Adipocyte (in vitro differentiated cells): ENCODE data around the gene PTH2.

Experiments
- DNase-seq: peaks from one replicate; pipeline ENCODE4 v3.0.0-alpha.2; 2015; ENCODE audit warnings: low read depth
- H3K27me3 ChIP-seq: replicated peaks from 2 replicates; pipeline ENCODE4 v1.7.0; 2013; ENCODE audit warnings: mild to moderate bottlenecking, low read length, moderate library complexity; ENCODE audit not compliant: control insufficient read depth, insufficient read depth
- H3K36me3 ChIP-seq: 2 replicates; pipeline ENCODE4 v1.7.0; 2013; ENCODE audit warnings: low read length, mild to moderate bottlenecking, moderate library complexity; ENCODE audit not compliant: control insufficient read depth, insufficient read depth, severe bottlenecking
- H3K4me1 ChIP-seq: 2 replicates; pipeline ENCODE4 v1.7.0; 2013; ENCODE audit warnings: mild to moderate bottlenecking, low read length, moderate library complexity; ENCODE audit not compliant: control insufficient read depth, insufficient read depth
- H3K4me3 ChIP-seq: 2 replicates; pipeline ENCODE4 v1.7.0; 2013; ENCODE audit warnings: mild to moderate bottlenecking, low read length, moderate library complexity
- H3K9ac ChIP-seq: 2 replicates; pipeline ENCODE4 v1.7.0; 2013; ENCODE audit warnings: mild to moderate bottlenecking, low read length, moderate library complexity
- H3K9me3 ChIP-seq: 2 replicates; pipeline ENCODE4 v1.7.0; 2013; ENCODE audit warnings: mild to moderate bottlenecking, low read length, moderate library complexity; ENCODE audit not compliant: control insufficient read depth

PTH2 gene

GRCh38 chr19:49407079-49407478, 16.2 kb downstream of the PTH2 start:
- Histone ChIP-seq H3K4me3 (no peak overlapping the region), H3K9ac (no peak overlapping the region), H3K9me3 (no peaks in the 10 kb centered on the region), H3K27me3 (peaks cover 18% of the 10 kb centered on the region), H3K4me1 (no peaks in the 10 kb centered on the region), H3K36me3 (no peaks in the 10 kb centered on the region)
- DNase-seq: no peak

GRCh38 chr19:49403404-49404187, 19.6 kb downstream of the PTH2 start:
- no peaks in the 10 kb centered on the region for H3K36me3 ChIP-seq
- H3K4me1 ChIP-seq: no peaks in the 10 kb centered on the region
- H3K4me3 ChIP-seq: no peak overlapping the region
- no peak overlapping the region for H3K9ac ChIP-seq
- peaks cover 32% of the 10 kb centered on the region for H3K27me3 ChIP-seq
- H3K9me3 ChIP-seq: no peaks in the 10 kb centered on the region
- DNase-seq: no peak

DNA sequence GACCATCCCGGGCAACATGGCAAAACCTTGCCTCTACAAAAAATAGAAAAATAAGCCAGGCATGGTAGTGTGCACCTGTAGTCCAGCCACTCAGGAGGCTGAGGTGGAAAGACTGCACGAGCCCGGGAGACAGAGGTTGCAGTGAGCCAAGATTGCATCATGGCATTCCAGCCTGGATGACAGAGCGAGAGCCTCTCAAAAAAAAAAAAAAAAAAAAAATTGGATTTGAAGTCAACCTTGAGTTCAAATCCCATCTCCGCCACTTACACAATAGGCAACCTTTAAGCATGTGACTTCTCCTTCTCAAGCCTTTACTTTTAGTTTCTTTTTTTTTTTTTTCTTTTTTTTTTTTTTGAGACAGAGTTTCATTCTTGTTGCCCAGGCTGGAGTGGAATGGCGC, 23.2 kb downstream of the PTH2 start:
- H3K4me3 ChIP-seq: no peak overlapping the region
- no peaks in the 10 kb centered on the region for H3K4me1 ChIP-seq
- peaks cover 49% of the 10 kb centered on the region for H3K27me3 ChIP-seq
- DNase-seq: no peak
- no peaks in the 10 kb centered on the region for H3K36me3 ChIP-seq
- H3K9me3 ChIP-seq: no peaks in the 10 kb centered on the region
- no peak overlapping the region for H3K9ac ChIP-seq

- H3K4me3 ChIP-seq: no peak overlapping the region
- no peak overlapping the region for H3K9ac ChIP-seq
- H3K4me1 ChIP-seq: no peaks in the 10 kb centered on the region
- no peak for DNase-seq
- peaks cover 57% of the 10 kb centered on the region for H3K27me3 ChIP-seq
- H3K36me3 ChIP-seq: no peaks in the 10 kb centered on the region
- H3K9me3 ChIP-seq: no peaks in the 10 kb centered on the region
Observed at GRCh38 chr19:49398931-49399330, 24.3 kb downstream of the PTH2 start.

DNA sequence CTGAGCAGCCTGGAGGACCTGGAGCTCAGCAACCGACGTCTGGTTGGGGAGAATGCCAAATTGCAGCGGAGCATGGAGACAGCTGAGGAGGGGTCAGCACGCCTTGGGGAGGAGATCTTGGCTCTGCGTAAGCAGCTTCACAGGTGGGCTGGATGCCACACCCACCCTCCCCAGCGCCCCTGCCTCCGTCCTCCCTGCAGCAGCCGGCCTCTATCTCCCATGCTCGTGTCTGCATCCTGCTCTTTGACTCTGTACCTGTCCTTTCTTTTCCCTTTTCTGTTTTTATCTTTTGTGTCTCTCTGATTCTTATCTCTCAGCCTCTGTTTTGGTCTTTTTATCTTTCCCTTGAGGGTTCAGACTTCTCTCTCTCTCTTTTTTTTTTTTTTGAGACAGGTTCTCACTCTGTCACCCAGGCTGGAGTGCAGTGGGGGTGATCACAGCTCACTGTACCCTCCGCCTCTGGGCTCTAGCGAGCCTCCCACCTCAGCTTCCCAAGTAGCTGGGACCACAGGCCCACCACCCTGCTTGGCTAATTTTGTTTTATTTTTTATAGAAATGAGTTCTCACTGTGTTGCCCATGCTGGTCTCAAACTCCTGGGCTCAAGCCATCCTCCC, 25.1 kb downstream of the PTH2 start:
- H3K9me3 ChIP-seq: no peaks in the 10 kb centered on the region
- no peak for DNase-seq
- no peak overlapping the region for H3K4me3 ChIP-seq
- H3K4me1 ChIP-seq: no peaks in the 10 kb centered on the region
- no peak overlapping the region for H3K9ac ChIP-seq
- H3K27me3 ChIP-seq: peaks cover 57% of the 10 kb centered on the region
- H3K36me3 ChIP-seq: no peaks in the 10 kb centered on the region

DNA sequence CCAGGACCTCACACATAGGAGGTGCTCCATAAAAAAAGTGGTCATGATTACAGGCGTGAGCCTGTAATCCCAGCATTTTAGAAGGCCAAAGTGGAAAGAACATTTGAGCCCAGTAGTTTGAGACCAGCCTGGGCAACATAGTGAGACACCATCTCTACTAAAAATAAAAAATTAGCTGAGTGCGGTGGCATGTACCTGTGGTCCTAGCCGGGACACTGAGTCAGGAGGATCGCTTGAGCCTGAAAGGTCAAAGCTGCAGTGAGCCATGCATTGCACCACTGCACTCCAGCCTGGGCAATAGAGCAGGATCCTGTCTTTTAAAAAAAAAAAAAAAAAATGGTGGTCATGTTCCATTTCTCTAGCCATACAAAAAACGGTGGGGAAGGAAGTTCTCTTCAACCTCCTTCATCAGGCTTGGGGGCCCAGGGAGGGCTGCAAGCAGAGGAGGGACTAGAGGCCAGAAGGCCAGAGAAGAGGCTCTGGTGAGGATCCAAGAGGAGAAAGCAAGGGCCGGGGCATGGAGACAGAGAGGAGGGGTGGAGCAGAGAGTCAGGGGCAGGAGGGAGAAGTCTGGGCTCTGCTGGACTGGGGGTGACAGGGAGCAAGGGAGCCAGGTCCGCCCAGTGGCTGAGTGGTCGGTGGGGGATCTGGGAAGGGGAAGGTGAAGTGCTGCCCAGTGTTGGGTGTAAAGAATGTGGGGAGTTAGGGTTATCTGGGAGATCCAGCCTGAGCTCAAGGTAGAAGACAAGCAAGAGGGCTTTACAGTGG, 26.3 kb downstream of the PTH2 start:
- no peak overlapping the region for H3K4me3 ChIP-seq
- no peaks in the 10 kb centered on the region for H3K4me1 ChIP-seq
- no peaks in the 10 kb centered on the region for H3K9me3 ChIP-seq
- no peak for DNase-seq
- peaks cover 66% of the 10 kb centered on the region for H3K27me3 ChIP-seq
- no peaks in the 10 kb centered on the region for H3K36me3 ChIP-seq
- H3K9ac ChIP-seq: no peak overlapping the region

GRCh38 chr19:49395581-49396407, 27.4 kb downstream of the PTH2 start:
- no peak overlapping the region for H3K9ac ChIP-seq
- no peaks in the 10 kb centered on the region for H3K4me1 ChIP-seq
- no peak for DNase-seq
- no peaks in the 10 kb centered on the region for H3K36me3 ChIP-seq
- no peak overlapping the region for H3K4me3 ChIP-seq
- no peaks in the 10 kb centered on the region for H3K9me3 ChIP-seq
- H3K27me3 ChIP-seq: peaks cover 68% of the 10 kb centered on the region

- Histone ChIP-seq H3K27me3 (peaks cover 66% of the 10 kb centered on the region), H3K9me3 (no peaks in the 10 kb centered on the region), H3K36me3 (no peaks in the 10 kb centered on the region), H3K9ac (no peak overlapping the region), H3K4me3 (no peak overlapping the region), H3K4me1 (no peaks in the 10 kb centered on the region)
- no peak for DNase-seq
Observed at GRCh38 chr19:49393881-49394280, 29.4 kb downstream of the PTH2 start.

DNA sequence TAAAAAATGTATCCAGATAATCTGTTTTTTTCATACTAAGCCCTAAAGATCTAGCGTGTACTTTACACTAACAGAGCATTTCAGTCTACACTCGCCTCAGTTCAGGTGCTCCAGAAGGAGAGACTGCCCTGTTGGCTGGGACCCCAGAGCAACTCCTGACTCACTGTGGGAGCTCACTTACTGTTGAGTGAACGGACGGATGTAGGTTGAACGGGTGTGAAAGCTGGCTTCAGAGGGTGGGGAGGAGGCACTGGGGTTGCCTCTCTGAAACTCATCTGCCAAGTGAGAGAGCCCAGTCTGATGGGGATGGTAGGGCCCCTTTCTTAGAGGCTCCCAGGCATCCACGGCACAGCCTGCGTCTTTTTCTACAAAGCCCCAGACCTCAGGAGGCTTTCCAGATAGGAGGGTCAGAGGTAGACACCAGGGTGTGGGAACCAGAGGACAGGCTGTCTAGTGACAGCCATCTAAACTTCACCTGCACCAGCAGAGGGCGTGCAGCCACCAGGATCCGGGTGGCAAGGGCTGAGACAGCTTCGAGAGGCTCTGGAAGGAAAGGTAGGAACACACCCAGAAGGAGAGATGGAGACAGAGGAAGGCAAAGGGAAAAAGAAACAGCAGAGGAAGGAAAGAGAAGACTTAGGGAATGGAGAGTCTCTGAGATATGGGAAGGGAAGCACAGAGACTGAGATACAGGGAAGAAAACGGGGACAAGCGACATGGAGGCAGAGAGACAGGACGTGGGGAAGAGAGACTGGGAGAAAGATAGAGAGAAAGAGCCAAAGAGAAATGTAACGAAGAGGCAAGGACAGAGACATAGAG, 31.5 kb downstream of the PTH2 start:
- Histone ChIP-seq H3K9ac (no peak overlapping the region), H3K36me3 (no peaks in the 10 kb centered on the region), H3K27me3 (peaks cover 51% of the 10 kb centered on the region), H3K4me1 (no peaks in the 10 kb centered on the region), H3K4me3 (no peak overlapping the region), H3K9me3 (no peaks in the 10 kb centered on the region)
- DNase-seq: peak; percentile 87

DNA sequence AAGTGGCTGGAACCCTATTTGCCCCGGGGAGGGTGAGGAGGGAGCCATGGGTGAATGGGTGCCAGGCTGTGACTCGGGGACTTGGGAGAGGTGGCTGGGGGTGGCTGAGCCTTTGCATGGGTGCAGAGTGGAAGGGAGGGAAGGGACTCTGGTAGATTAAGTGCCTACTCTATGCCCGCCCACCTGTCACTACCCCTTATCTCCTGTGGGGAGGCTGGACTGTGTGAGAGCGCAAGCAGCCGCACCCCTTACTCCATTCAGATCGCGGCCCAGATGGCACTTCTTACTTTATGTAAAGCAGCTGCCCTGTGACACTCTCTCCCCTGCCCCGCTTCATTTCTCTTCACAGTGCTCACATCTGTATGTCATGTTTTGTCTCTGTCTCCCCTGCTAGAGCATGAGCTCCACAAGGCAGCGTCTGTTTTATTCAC, 32.3 kb downstream of the PTH2 start:
- Histone ChIP-seq H3K27me3 (peaks cover 48% of the 10 kb centered on the region), H3K36me3 (no peaks in the 10 kb centered on the region), H3K9me3 (no peaks in the 10 kb centered on the region), H3K4me3 (no peak overlapping the region), H3K4me1 (no peaks in the 10 kb centered on the region), H3K9ac (no peak overlapping the region)
- no peak for DNase-seq
